ENCODE results near the gene CTAGE15. TPM values are rescaled to one million over a fixed set of nuclear protein-coding genes. Genes with fewer than 3 reads are reported as not detected.
A peak's percentile ranks its signal among the peaks of the same experiment; 100 is the strongest.
"Not testable (repeated sequence)": the region's sequence is repeated elsewhere in the genome, so short reads cannot be mapped to it uniquely, and the experiment has no call there.

CTAGE15 gene
- total and polyA plus RNA-seq, 2 of the 13 experiments (the other 11 are each of a cell fraction or from before 2014, with no cell fraction given): not detected

GRCh38 chr7:143620058-143620457, 48.5 kb downstream of the CTAGE15 start:
- DNase-seq (ENCODE audit: low spot score); FAIRE-seq; intact Hi-C loops (cut with micrococcal nuclease; ENCODE audit: unreplicated experiment): not testable (repeated sequence)

DNA sequence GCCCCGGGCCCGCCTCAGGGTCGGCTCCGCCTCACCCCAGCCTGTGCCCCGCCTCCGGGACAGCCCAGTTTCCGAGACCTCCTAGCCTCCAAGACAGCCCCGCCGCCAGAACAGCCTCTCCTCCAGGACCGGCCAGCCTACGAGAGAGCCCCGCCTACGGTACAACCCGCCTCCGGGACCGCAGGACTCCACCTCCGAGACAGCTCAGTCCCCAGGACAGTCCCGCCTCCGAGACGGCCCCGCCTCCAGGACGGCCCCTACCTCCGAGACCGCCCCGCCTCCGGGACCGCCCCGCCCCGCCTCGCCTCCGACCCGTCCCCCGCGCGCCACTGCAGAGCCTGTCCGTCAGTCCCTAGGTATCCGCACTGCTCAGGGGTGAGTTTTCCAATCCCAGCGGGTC, 49.0 kb downstream of the CTAGE15 start, which contains the start of gene TCAF2:
TCAF2 (plus strand) TSS at position 329 of the 400 bp plus-strand sequence.
- H3K4me3 ChIP-seq (replicated peaks in 1 of 3; ENCODE audit: insufficient read depth in 1 of 3, low read depth in 2 of 3, low read length in 3 of 3); CTCF ChIA-PET (ENCODE audit: low intra/inter-chr PET ratio, low total read pairs); POLR2A ChIA-PET: not testable (repeated sequence)

More at GRCh38 chr7:143620058-143620457, 48.5 kb downstream of the CTAGE15 start:
- H3K4me2 ChIP-seq (ENCODE audit: low read depth, low read length); H3K36me3 ChIP-seq (replicated peaks in 1 of 2; ENCODE audit: control insufficient read depth in 1 of 2, insufficient read depth in 2 of 2, low read length in 2 of 2); in situ Hi-C loops (cut with HindIII; ENCODE audit: extremely low pct_ligation_motif_present, low pct_unique_long_range_greater_than_20kb); CTCF ChIA-PET (ENCODE audit: low intra/inter-chr PET ratio, low total read pairs); H3K4me1 ChIP-seq (ENCODE audit: insufficient read depth, low read length); POLR2A ChIA-PET; H3K27ac ChIP-seq (ENCODE audit: extremely low read length, insufficient read depth, low read length); H2AFZ ChIP-seq (ENCODE audit: low read length); BruUV-seq (replicated peaks); H3K9me3 ChIP-seq (ENCODE audit: low read length); H3K4me3 ChIP-seq (replicated peaks in 1 of 3; ENCODE audit: insufficient read depth in 1 of 3, low read depth in 2 of 3, low read length in 3 of 3); H3K27me3 ChIP-seq (ENCODE audit: control insufficient read depth in 1 of 2, insufficient read depth in 2 of 2, low read length in 2 of 2); H4K20me1 ChIP-seq (ENCODE audit: insufficient read depth, low read length); H3K79me2 ChIP-seq (ENCODE audit: insufficient read depth, low read length); H3K9ac ChIP-seq (ENCODE audit: insufficient read depth, low read depth, low read length): not testable (repeated sequence)
- WGBS (ENCODE audit: low lambda C conversion rate): no CpG with 5 or more reads among the region's 23 CpGs
- peak; percentile 73 for ATAC-seq
- TF ChIP-seq STAG1 (CRISPR knock-in tag; IDR thresholded peaks at IDR 0.05): peak; percentile 34; the same call in 1 of the 2 replicates

DNA sequence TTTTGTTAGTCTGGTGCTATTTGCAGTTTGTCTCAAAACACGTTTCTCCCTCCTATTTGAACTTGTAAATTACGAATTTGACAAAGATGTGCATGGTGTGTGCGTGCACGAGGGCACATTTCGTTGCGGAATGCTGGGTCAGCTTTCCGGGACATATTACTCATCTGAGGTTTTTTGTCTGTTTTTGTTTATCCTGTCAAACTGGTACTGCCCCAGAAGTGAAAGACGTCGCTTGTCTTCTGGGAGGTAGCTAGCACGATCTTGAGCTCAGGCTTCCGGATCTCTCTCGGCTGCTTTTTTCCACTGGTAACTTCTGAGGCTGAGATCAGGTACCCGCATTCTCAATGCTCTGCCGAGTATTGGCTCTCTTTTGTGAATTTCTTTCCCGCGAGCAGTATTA, 49.6 kb downstream of the CTAGE15 start:
- POLR2A ChIA-PET; H3K27ac ChIP-seq (ENCODE audit: extremely low read length, insufficient read depth, low read length); intact Hi-C loops (cut with micrococcal nuclease; ENCODE audit: unreplicated experiment); H3K9ac ChIP-seq (ENCODE audit: insufficient read depth, low read depth, low read length); CTCF ChIA-PET (ENCODE audit: low intra/inter-chr PET ratio, low total read pairs); DNase-seq (ENCODE audit: low spot score); H4K20me1 ChIP-seq (ENCODE audit: insufficient read depth, low read length); H3K4me1 ChIP-seq (ENCODE audit: insufficient read depth, low read length); H2AFZ ChIP-seq (ENCODE audit: low read length); H3K4me2 ChIP-seq (ENCODE audit: low read depth, low read length); in situ Hi-C loops (cut with HindIII; ENCODE audit: extremely low pct_ligation_motif_present, low pct_unique_long_range_greater_than_20kb); FAIRE-seq; H3K27me3 ChIP-seq (ENCODE audit: control insufficient read depth in 1 of 2, insufficient read depth in 2 of 2, low read length in 2 of 2); H3K79me2 ChIP-seq (ENCODE audit: insufficient read depth, low read length); H3K9me3 ChIP-seq (ENCODE audit: low read length); BruUV-seq (replicated peaks); H3K4me3 ChIP-seq (replicated peaks in 1 of 3; ENCODE audit: insufficient read depth in 1 of 3, low read depth in 2 of 3, low read length in 3 of 3); H3K36me3 ChIP-seq (replicated peaks in 1 of 2; ENCODE audit: control insufficient read depth in 1 of 2, insufficient read depth in 2 of 2, low read length in 2 of 2): not testable (repeated sequence)
- peak; percentile 0; the same call in 2 of the 3 replicates for ATAC-seq
- WGBS (ENCODE audit: low lambda C conversion rate): no CpG with 5 or more reads among the region's 16 CpGs

More for the DNA sequence above, 49.0 kb downstream of the CTAGE15 start, which contains the start of gene TCAF2:
- intact Hi-C loops (cut with micrococcal nuclease; ENCODE audit: unreplicated experiment); H4K20me1 ChIP-seq (ENCODE audit: insufficient read depth, low read length); H3K9ac ChIP-seq (ENCODE audit: insufficient read depth, low read depth, low read length); H3K9me3 ChIP-seq (ENCODE audit: low read length); H3K27ac ChIP-seq (ENCODE audit: extremely low read length, insufficient read depth, low read length); H3K4me1 ChIP-seq (ENCODE audit: insufficient read depth, low read length); H3K4me2 ChIP-seq (ENCODE audit: low read depth, low read length); in situ Hi-C loops (cut with HindIII; ENCODE audit: extremely low pct_ligation_motif_present, low pct_unique_long_range_greater_than_20kb); H3K27me3 ChIP-seq (ENCODE audit: control insufficient read depth in 1 of 2, insufficient read depth in 2 of 2, low read length in 2 of 2); H2AFZ ChIP-seq (ENCODE audit: low read length); FAIRE-seq; H3K36me3 ChIP-seq (replicated peaks in 1 of 2; ENCODE audit: control insufficient read depth in 1 of 2, insufficient read depth in 2 of 2, low read length in 2 of 2); BruUV-seq (replicated peaks); DNase-seq (ENCODE audit: low spot score); H3K79me2 ChIP-seq (ENCODE audit: insufficient read depth, low read length): not testable (repeated sequence)
- no CpG with 5 or more reads among the region's 38 CpGs for WGBS (ENCODE audit: low lambda C conversion rate)
- peak; percentile 97 for ATAC-seq

GRCh38 chr7:143622130-143622529, 50.5 kb downstream of the CTAGE15 start:
- FAIRE-seq: not testable (repeated sequence)

More at GRCh38 chr7:143622130-143622529, 50.5 kb downstream of the CTAGE15 start:
- H3K9ac ChIP-seq (ENCODE audit: insufficient read depth, low read depth, low read length); H3K4me3 ChIP-seq (replicated peaks in 1 of 3; ENCODE audit: insufficient read depth in 1 of 3, low read depth in 2 of 3, low read length in 3 of 3); H3K4me2 ChIP-seq (ENCODE audit: low read depth, low read length); H2AFZ ChIP-seq (ENCODE audit: low read length); in situ Hi-C loops (cut with HindIII; ENCODE audit: extremely low pct_ligation_motif_present, low pct_unique_long_range_greater_than_20kb); intact Hi-C loops (cut with micrococcal nuclease; ENCODE audit: unreplicated experiment); H3K27me3 ChIP-seq (ENCODE audit: control insufficient read depth in 1 of 2, insufficient read depth in 2 of 2, low read length in 2 of 2); H3K79me2 ChIP-seq (ENCODE audit: insufficient read depth, low read length); POLR2A ChIA-PET; H3K36me3 ChIP-seq (replicated peaks in 1 of 2; ENCODE audit: control insufficient read depth in 1 of 2, insufficient read depth in 2 of 2, low read length in 2 of 2); CTCF ChIA-PET (ENCODE audit: low intra/inter-chr PET ratio, low total read pairs); DNase-seq (ENCODE audit: low spot score); H3K9me3 ChIP-seq (ENCODE audit: low read length); H4K20me1 ChIP-seq (ENCODE audit: insufficient read depth, low read length); BruUV-seq (replicated peaks); H3K4me1 ChIP-seq (ENCODE audit: insufficient read depth, low read length); H3K27ac ChIP-seq (ENCODE audit: extremely low read length, insufficient read depth, low read length): not testable (repeated sequence)
- no CpG with 5 or more reads among the region's 17 CpGs for WGBS (ENCODE audit: low lambda C conversion rate)
- peak; percentile 30 for ATAC-seq
